Brain pericyte (primary cell): Measurements from ENCODE around the gene LRRC74B.

ENCODE experiments used
- DNase-seq: peaks from one replicate; pipeline ENCODE4 v3.0.0-alpha.2; 2012; ENCODE audit warnings: low read depth, low spot score

LRRC74B gene

DNA sequence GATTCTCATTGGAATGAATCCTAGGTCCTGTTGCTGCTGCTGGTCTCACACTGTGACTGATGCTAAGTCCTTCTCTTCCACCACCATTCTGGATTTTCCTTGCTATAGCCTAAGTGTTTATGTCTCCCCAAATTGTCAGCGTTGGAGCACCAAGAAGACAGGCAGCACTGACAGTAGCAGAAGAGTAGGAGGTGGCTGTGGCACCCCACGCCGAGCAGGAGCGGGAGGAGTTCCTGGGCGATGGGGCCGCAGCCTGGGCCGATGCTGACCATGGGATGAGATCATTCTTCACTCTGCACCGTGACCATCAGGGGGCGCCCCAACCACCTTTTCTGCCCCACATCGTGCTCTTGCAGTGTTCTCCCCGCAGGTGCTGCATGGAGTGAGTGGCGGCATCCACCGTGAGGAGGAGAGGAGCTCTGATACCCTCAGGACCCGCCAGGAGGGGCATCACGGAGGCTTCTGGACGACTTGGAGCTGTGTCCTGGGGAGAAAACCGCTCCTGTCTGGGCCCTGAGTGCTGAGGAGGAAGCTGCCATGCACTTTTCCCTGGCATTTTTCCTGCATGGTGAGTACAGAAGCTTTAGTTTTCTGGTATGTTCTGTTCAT is 57.0 kb downstream of the LRRC74B start:
- DNase-seq: no peak

DNA sequence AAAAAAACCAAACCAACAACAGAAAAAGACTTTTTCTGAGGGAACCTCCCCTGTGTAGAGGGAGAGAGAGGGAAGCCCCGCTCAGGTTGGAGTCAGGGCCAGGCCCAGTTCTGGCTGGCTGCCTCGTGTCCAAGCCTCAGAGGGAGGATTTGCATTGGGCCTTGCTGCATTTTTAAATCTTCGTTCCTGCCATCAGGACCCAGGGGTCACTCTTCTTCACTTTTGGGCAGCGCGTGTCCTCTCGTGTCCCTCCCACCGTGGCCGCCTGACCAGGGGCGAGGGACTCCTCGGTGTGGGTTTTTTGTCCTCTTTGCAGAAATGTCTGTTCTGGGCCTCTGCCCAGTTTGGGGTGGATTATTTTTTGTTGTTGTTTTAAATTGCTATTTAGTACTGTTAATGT is 57.9 kb downstream of the LRRC74B start:
- DNase-seq: no peak

DNA sequence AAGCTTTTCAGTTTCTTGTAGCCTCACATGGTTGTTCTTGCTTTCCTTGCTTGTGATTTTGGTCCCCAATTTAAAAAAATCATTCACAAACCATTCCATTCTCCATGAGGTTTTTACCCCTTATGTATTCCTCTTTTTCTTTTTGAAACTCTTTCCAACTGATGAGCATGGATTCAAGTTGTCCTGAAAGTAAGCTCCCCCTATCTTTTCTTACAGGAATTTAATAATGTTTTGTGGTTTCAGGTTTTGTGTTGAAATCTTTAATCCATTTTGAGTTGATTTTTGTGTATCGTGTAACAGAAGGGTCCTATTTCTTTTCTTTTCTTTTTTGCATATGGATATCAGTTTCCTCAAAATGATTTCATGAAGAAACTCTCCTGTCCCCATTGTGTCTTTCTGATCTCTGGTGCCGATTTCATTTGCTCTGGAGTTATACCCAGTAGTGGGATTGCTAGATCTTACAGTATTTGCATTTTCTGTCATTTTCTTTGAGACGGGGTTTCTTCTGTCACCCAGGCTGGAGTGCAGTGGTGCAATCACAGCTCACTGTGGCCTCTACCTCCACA is 58.5 kb downstream of the LRRC74B start:
- no peak for DNase-seq

DNA sequence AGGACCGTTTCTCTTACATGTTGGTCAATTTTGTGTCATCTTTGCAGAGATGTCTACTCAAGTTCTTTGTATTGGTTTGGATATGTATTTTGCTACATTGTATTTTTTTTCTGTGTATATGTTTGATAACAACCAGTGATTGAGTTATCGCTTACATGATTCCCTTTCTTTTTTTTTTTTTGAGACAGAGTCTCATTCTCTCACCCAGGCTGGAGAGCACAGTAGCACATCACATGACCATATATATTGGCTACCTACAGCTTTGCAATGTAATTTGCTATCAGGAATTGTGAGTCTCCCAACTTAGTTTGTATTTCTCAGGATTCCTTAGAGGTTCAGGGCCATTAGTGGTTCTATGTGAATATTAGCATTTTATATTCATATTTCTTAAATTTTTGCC is 59.5 kb downstream of the LRRC74B start:
- no peak for DNase-seq

DNA sequence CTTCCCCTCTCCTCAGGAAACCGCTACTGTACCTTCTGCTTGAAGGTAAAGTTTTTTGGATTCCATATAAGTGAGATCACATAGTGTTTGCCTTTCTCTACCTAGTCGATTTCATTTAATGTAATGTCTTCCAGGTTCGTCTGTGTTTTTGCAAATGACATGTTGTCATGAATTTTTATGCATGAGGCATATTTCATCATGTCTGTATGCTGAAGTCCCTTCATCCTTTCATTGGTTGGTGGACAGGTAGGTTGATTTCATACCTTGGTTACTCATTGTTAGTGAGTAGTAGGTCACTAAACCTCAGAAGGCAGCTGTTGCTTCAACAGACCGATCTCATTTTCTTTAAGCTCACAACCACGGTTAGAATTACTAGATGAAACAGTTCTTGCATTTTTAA is 60.3 kb downstream of the LRRC74B start:
- DNase-seq: no peak

DNA sequence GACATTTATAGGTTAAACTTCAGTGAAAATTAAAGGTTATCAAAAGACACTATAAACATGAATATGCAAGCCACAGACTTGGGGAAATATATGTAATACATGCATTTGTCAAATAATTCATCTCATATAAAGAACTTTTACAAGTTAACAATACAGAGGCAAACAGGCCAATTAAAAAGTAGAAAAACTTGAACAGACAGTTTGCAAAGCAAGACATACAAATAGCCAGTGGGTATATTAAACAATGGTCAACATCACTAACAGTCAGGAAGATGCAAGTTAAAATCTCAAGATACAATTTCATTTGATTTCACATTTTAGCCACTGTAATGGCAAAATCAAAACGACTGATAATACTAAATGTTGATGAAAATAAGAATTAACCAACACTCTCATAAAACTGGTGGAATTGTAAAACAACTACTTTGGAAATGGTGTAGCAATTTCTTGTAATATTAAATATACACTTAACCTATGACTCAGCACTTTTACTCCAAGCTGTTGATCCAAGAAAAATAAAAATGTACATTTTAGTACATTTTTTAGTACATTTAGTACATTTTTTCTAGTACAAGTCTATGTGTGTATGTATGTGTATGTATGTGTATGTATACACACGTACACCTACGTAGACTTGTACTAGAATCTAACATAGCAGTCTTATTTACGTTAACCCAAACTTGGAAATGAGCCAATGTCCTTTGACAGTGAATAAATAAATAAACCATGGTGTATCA is 62.8 kb downstream of the LRRC74B start:
- DNase-seq: no peak
